Endothelial cell of hepatic sinusoid (primary cell): Measurements from ENCODE around the gene MADD.
"Not testable (repeated sequence)": the region's sequence is repeated elsewhere in the genome, so short reads cannot be mapped to it uniquely, and the experiment has no call there.

Source experiments
- in situ Hi-C: cut with HindIII; loops from 2 replicates; pipeline ENCODE4 v1.10.0; 2017; ENCODE audit warnings: low sequenced_read_pairs

The MADD gene

DNA sequence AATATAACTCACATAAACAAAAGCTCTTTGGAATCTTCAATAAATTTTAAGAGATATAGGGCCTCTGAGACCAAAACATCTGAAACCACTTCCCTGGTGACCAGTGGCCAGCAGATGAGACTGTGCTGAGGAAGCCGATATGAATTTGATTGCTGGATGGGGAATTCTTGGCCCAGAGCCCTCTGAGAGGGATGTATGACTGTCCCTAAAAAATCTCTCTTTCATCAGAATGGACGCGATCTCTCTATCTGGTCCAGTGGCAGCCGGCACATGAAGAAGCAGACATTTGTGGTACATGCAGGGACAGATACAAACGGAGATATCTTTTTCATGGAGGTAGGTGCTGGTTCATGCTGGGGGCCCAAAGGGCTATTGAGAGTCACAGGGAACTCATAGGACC, 45.1 kb downstream of the MADD start:
- in situ Hi-C loops: no loop called here

GRCh38 chr11:47316501-47316900, 46.6 kb downstream of the MADD start:
- in situ Hi-C loops: not testable (repeated sequence)

DNA sequence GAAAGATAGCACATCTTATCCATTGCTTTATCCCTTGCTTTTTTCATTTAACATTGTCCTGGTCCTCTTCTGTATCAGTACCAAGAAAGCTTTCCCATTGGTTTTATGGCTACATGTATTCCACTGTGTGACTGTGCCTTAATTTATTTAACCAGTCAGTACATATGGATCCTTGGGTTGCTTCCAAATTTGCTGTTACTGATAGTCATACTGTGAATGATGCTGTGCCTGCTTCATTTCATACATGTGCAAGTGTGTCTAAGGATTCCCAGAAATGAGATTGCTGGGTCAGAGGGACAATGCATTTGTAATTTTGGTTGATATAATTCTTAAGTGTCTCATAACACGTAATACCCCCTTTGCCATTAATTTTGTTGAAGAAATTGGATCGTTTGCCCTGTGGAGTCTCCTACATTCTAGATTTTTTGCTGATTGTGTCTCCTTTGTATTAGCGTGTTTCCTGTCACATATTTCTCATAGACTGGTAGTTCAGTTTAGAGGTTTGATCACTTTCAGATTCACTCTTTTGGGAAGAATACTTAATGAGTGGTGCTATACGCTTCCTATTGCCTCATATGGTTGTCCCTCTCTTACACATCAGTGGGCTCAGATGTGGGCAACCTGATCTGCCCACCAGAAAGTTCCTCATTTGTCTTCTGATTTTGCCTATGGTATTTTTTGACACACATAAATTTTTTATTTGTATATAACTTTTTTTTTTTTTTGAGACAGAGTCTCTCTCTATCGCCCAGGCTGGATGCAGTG, 47.3 kb downstream of the MADD start:
- in situ Hi-C loops: no loop called here

DNA sequence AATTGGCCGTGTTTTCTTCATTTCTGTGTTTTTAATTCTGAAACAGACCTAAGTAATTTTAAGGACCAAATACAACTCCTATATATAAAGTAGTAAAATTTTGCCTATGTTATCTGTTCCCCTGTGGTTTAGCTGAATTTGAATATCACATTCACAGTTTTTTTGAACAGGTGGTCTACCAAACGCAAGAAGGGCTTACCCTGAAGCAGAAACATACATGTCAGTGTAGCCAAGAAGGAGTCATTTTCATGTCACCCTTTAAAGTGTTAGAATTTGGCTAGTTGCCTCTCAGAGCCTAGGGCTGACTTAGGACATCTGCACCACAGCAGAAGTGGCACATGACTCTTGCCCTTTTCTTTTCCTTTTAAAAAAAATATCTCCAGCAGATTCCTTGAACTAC, 48.2 kb downstream of the MADD start:
- in situ Hi-C loops: no loop called here

DNA sequence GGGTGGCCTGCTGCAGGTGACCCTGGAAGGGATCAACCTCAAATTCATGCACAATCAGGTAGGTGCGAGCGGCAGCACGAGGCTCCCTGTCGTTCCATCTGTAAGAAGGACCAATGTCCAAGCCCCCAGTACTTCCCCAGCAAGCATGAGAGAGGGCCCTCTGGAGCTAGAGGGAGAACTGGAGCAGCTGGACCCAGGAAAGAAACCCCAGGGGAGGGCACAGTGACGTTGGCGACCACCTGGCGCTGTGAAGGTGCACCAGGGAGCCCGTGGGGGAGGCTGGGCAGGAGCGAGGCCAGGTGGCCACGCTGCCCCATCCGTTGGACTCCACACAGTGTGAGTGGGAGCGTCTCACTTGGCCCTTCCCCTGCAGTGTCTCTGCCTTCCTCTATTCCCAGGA, 54.6 kb downstream of the MADD start:
- in situ Hi-C loops: no loop called here

DNA sequence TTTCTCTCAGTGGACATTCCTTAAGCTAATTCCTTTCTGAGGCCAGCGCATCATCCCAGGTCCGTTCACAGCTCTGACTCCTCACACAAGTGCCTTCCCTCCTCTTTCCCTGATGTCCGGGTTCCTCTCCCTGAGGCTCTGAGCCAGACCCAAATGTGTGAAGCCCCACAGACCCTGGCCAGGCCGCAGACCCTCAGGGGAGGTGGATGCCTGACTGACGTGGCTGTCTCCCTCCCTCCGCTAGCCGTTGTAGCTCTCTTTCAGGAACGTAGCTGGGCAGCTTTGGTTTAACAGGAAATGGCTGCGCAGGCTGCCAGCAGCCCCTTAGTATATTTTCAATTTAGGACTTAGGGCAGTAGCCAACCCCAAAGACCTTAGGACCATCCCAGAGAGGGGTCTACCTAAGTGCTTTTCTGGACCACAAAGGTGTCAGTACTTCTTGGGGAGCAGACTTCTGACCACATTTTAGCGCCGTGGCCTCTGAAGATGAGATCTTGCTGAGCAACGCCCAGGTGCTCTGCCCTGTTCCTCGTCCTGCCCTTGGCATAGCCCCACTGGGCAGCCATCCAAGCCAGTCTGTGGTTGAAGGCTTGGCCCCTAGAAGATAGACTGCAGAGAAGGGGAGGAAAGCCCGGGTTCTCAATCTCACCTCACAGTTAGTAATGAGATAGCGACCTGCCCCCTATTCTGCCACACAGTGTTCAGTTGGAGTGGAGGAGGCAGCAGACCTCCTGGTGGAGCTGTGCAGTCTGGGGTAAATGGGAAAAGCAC, 55.5 kb downstream of the MADD start:
- in situ Hi-C loops: no loop called here

DNA sequence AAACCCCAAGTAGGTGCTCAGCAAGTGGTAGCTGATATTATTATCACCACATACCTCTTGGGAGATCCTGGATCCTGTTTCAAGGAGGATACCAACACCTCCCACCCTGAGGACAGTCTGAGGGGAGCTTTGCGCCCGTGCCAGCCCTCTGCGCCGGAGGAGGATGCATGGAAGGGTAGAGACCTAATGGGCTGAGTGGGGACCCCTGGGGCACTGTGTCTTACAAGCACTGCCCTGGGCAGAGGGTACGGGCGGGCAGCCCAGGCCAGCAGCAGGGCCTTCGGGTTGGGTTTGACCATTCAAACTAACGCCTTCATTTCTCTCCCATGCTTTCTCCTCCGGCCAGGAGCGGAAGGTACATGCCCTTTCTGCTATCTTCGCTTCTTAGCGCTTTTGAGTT, 56.3 kb downstream of the MADD start:
- in situ Hi-C loops: no loop called here

GRCh38 chr11:47327025-47327424, 57.1 kb downstream of the MADD start:
- in situ Hi-C loops: no loop called here

- in situ Hi-C loops: no loop called here
Observed at GRCh38 chr11:47327949-47328348, 58.0 kb downstream of the MADD start.

GRCh38 chr11:47328449-47329390, 58.8 kb downstream of the MADD start:
- in situ Hi-C loops: no loop called here

DNA sequence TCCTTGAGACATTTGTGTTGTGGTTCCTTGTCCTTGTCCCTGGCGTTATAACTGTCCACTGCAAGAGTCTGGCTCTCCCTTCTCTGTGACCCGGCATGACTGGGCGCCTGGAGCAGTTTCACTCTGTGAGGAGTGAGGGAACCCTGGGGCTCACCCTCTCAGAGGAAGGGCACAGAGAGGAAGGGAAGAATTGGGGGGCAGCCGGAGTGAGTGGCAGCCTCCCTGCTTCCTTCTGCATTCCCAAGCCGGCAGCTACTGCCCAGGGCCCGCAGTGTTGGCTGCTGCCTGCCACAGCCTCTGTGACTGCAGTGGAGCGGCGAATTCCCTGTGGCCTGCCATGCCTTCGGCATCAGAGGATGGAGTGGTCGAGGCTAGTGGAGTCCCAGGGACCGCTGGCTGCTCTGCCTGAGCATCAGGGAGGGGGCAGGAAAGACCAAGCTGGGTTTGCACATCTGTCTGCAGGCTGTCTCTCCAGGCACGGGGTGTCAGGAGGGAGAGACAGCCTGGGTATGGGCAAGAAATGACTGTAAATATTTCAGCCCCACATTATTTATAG, 59.6 kb downstream of the MADD start:
- in situ Hi-C loops: no loop called here

DNA sequence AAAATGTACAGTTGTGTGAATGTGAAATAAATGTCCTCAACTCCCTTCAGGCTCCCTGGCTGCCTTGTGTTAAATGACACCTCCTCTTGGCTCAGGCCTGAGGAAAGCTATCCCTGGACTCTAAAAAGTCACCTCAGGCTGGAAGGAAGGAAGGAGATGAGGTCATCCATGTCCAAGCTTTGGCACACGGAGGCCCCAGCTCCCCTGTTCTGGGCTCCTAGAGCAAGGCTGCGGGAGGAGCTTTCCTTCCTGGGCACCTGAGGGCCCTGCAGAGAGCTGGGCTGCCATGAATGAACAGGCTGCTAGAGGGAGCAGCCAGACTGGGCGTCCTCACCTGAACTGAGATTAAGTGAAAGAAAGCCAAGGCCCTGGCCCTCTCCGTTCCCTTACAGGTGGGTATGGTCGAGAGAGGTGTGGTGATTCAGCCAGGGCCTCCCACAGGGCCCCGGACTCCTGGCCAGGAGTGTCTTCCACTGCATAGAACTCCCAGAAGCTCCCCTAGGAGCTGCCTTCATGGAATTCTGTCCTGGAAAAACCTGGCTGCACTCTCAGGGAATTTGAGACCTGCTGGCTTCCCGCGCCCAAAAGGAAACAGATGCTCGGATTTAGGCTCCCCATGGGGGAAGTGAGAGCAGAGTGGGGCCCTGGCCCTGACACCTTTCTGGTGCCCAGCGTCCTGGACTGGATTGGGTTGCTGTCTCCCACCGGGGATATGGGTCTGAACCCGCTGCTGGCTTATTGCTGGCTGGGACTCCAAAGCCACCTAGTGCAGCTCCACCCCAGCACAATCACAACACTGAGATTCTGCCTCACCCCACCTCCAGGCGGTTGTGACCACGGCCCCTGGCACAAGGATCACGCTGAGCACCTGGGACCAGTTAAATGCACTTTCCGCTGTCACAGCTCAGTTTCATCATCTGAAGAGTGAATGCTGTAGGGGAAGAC, 60.3 kb downstream of the MADD start:
- in situ Hi-C loops: loop anchor here (5.0 kb wide), 4 partner anchors 58 to 258 kb away; partner anchors contain the start of genes MADD and SLC39A13

- in situ Hi-C loops: loop anchor here (5.0 kb wide), 4 partner anchors 59 to 259 kb away; partner anchors contain the start of genes MADD and SLC39A13
Observed at GRCh38 chr11:47331454-47332302, 61.7 kb downstream of the MADD start.

DNA sequence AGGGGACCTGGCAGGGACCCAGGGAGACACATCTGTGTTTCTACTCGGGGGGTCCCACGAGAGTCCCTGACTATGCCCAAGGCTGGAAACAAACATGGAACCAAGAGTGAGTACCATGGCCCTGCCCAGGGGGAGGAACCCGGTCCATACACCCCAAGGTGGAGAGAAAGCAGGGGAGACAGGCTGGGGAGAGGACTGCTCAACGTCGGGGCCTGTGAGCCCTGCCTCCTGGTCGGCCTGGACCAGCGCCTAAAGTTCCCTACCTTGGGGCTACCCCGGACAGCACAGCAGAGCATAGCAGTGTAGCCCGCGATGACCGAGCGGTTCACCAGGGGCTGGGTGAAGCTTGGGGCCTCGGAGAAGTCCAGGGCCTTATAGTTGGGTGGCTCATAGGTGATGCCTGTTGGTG, 62.4 kb downstream of the MADD start:
- in situ Hi-C loops: loop anchor here (5.0 kb wide), 4 partner anchors 60 to 260 kb away; partner anchors contain the start of genes MADD and SLC39A13

DNA sequence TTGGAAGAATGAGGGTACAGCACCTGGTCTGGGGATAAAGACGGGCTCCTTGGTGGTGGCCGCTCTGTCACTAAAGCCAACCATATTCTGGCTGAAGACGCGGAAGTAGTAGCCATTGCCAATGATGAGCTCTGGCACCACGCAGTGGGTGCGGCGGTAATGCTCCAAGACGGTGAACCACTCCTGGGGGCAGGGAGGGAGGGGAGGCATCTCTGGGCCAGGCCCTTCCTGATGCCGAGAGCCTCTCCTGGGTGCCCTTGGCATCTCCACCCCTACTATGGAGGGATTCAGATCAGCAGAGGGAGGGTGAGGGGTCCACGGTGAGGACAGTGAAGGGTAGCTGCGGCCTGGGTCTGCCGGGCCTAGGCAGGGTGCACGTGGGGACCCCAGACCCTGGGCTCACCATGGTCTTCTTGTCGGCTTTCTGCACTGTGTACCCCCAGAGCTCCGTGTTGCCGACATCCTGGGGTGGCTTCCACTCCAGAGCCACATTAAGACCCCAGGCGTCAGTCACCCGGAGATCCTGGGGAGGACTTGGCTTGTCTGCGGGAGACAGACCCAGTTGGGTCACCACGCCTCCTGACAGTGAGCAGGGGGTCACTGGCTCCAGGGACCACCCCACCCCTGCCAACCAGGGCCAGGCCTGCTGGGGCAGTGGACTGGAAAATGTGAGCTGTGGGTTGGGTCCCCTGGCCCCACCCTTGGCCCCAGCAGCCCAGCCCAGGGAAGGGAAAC, 63.0 kb downstream of the MADD start:
- in situ Hi-C loops: loop anchor here (5.0 kb wide), 4 partner anchors 61 to 261 kb away; partner anchors contain the start of genes MADD and SLC39A13

DNA sequence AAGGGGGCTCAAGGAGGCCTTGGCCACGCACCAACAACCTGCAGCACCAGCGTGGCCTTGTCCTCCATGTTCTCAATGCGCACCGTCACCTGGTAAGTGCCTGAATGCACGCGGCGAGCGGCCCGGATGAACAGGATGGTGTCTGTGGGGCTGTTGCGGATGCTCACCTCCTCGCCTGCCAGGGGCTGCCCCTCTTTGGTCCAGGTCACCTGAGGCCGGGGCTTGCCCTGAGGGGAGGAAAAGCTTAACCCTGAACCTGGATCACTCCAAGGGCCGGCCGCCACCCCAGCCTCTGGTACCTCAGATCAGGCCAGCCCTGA, 63.6 kb downstream of the MADD start:
- in situ Hi-C loops: loop anchor here (5.0 kb wide), 4 partner anchors 61 to 261 kb away; partner anchors contain the start of genes MADD and SLC39A13

GRCh38 chr11:47333886-47334443, 64.0 kb downstream of the MADD start:
- in situ Hi-C loops: loop anchor here (5.0 kb wide), 4 partner anchors 62 to 262 kb away; partner anchors contain the start of genes MADD and SLC39A13
